ENCODE data around the gene RSPRY1.

Gene RSPRY1

DNA sequence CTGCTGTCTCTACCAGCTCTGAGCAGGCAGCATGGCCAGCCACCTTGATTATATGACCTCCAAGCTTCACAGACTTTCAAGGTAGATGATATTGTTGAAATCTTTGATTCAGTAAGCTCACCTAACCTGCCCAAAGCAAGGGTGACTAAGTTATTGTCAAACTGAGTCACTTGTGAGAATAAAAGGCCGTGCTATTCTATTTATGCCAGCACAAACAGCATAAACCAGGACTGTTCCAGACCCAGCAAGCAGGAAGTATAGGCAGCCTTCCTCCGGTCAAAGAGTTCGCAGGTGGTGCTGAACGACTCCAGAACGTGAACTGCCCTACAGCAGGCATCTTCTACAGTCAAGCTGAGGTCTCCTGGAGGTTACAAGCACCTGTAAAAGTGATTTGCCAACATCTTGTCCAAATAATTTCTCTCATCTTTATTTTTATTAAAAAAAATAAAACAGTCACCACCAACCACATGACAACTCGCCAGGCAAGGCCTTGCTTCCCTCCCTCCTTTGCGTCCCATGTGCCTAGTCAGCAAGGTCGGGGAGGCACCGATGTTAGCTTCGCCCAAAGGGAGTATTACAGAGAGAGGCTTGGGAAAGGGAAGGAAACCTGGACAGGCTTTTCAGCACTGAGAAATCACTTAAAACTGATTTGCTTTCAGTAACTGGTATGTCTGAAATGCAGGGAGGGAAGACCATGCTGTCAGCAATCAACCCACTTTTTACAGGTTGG is 69.7 kb downstream of the RSPRY1 start:
- DNase-seq (ENCODE audit: extremely low spot score) = no peak
- TF ChIP-seq ZNF384 (IDR thresholded peaks at IDR 0.05) (no peak), FOXM1 (IDR thresholded peaks at IDR 0.05; ENCODE audit: borderline replicate concordance) (no peak), BHLHE40 (IDR thresholded peaks at IDR 0.05; ENCODE audit: borderline replicate concordance) (no peak), NFRKB (IDR thresholded peaks at IDR 0.05) (no peak), LEF1 (IDR thresholded peaks at IDR 0.05; ENCODE audit: borderline replicate concordance) (no peak), ELF4 (IDR thresholded peaks at IDR 0.05) (no peak)
- TF ChIP-seq, protein P1, sequence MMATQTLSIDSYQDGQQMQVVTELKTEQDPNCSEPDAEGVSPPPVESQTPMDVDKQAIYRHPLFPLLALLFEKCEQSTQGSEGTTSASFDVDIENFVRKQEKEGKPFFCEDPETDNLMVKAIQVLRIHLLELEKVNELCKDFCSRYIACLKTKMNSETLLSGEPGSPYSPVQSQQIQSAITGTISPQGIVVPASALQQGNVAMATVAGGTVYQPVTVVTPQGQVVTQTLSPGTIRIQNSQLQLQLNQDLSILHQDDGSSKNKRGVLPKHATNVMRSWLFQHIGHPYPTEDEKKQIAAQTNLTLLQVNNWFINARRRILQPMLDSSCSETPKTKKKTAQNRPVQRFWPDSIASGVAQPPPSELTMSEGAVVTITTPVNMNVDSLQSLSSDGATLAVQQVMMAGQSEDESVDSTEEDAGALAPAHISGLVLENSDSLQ (IDR thresholded peaks at IDR 0.05) = no peak
- CTCF ChIA-PET = no interaction called here
- POLR2A ChIA-PET = interaction anchor here (1.2 kb wide), 1 partner anchor 10 kb away, joined by 5 read pairs; the partner anchor contains the start of gene ARL2BP

DNA sequence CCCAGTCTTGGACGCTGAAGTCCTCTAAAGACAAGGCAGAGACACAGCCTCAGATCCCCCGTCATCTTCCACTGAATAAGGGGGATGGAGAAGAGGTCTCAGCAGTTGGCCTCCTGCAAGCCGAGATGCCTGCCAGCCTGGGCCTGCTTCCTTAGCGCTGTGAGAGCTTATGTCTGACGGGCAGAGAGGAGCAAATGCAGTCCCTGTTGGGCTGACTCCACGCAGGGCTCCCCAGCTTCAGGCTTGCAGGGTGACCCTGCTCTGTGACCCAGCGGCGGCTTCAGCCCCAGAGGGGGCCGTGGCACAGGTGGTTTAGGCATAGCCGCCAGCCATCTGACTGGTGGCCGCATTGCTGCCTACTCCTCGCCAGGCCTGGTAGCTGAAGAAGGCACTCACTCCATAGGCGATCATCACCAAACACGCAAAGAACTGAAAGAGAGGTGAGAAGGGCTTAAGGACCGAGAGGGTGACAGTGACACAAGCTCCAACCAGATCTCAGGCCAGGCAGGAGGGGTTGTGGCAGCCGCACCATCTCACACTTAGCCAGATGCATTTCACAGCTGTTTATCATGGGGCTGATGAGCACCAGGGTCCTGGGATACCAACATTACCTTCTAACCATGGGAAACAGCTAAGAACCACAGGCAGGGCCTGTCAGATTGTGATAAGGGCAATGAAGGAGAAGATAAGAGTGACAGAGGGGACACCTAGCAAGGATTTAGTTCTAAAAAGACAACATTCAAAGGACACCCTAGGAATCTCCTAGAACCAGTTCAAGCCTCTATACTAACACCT is 70.7 kb downstream of the RSPRY1 start:
- TF ChIP-seq ELF4 (IDR thresholded peaks at IDR 0.05) = no peak
- TF ChIP-seq FOXK2 (IDR thresholded peaks at IDR 0.05) = no peak
- TF ChIP-seq FOXM1 (IDR thresholded peaks at IDR 0.05; ENCODE audit: borderline replicate concordance) = no peak
- TF ChIP-seq ARNT (IDR thresholded peaks at IDR 0.05) = no peak
- TF ChIP-seq LEF1 (IDR thresholded peaks at IDR 0.05; ENCODE audit: borderline replicate concordance) = no peak
- no peak for TF ChIP-seq L3MBTL2 (conservative IDR thresholded peaks at IDR 0.05)
- no peak for TF ChIP-seq BHLHE40 (IDR thresholded peaks at IDR 0.05; ENCODE audit: borderline replicate concordance)
- no peak for TF ChIP-seq CTBP1 (IDR thresholded peaks at IDR 0.05; ENCODE audit: borderline replicate concordance)
- TF ChIP-seq NFRKB (IDR thresholded peaks at IDR 0.05) = no peak
- no peak for TF ChIP-seq FOXA1 (IDR thresholded peaks at IDR 0.05)
- no peak for TF ChIP-seq HDGF (IDR thresholded peaks at IDR 0.05; ENCODE audit: borderline replicate concordance)
- TF ChIP-seq, protein P1 (IDR thresholded peaks at IDR 0.05) = no peak
- no peak for TF ChIP-seq TARDBP (IDR thresholded peaks at IDR 0.05)
- no peak for TF ChIP-seq ZNF384 (IDR thresholded peaks at IDR 0.05)
- no peak for TF ChIP-seq SUZ12 (IDR thresholded peaks at IDR 0.05)
- no peak for TF ChIP-seq SP1 (IDR thresholded peaks at IDR 0.05)
- ChIA-PET CTCF (no interaction called here), POLR2A (no interaction called here)
- no peak for DNase-seq (ENCODE audit: extremely low spot score)

DNA sequence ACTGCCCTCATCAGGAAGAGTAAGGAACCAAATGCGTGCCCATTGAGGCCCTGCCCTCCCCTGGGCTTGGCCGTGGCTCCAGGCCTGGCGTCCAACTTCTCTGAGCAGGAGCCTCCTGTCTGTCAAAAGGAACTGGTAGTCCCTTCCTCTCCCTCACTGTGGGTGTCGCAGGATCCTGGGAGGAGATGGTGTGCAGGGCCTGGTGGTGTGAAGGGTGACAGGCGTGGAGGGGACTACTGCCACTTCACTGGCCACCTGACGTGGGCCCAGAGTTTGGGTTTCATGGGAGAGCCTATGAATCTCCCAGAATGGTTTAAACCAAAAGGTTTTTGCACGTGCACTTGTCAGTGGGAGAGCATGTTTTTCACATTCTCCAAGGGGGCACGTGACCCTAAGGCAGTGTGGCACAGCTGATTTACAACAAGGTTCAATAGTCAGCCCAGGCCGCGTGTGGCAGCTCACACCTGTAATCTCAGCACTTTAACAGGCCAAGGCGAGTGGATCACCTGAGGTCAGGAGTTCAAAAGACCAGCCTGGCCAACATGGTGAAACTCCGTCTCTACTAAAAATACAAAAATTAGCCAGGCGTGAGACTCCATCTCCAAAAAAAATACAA is 71.4 kb downstream of the RSPRY1 start:
- DNase-seq (ENCODE audit: extremely low spot score) = no peak
- TF ChIP-seq ELF4 (IDR thresholded peaks at IDR 0.05) (no peak), CTBP1 (IDR thresholded peaks at IDR 0.05; ENCODE audit: borderline replicate concordance) (no peak), FOXK2 (IDR thresholded peaks at IDR 0.05) (no peak), BHLHE40 (IDR thresholded peaks at IDR 0.05; ENCODE audit: borderline replicate concordance) (no peak), FOXM1 (IDR thresholded peaks at IDR 0.05; ENCODE audit: borderline replicate concordance) (no peak), FOXA1 (IDR thresholded peaks at IDR 0.05) (no peak), NFRKB (IDR thresholded peaks at IDR 0.05) (no peak), HDGF (IDR thresholded peaks at IDR 0.05; ENCODE audit: borderline replicate concordance) (no peak), LEF1 (IDR thresholded peaks at IDR 0.05; ENCODE audit: borderline replicate concordance) (no peak)
- CTCF ChIA-PET = no interaction called here
- POLR2A ChIA-PET = no interaction called here

DNA sequence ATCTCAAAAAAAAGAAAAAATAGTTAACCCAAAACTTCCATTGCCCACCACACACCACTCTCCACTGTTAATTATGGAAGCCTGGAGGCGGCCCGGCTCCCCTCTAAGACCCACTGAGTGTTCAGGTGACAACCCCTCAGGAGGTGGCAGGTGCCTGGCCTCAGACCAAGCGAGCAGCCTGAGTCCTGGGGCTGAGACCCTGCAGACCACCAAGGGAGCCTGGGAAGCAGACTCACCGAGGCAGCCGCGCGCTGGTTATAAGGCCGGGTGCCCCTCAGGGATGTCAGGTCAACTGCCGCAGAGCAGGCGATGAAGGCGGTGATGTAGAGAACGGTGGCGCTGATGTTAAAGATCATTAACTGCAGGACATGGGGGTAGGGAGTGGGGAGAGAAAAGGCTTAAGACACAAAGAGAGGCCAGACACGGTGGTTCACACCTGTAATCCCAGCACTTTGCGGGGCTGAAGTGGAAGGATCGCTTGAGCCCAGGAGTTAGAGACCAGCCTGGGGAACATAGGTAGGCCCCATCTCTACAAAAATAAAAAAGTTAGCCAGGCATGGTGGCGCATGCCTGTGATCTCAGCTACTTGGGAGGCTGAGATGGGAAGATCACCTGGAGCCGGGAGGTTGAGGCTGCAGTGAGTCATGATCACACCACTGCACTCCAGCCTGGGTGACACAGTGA is 72.2 kb downstream of the RSPRY1 start:
- ChIA-PET CTCF (no interaction called here), POLR2A (no interaction called here)
- TF ChIP-seq SUZ12 (IDR thresholded peaks at IDR 0.05) = no peak
- TF ChIP-seq ARNT (IDR thresholded peaks at IDR 0.05) = no peak
- no peak for TF ChIP-seq BHLHE40 (IDR thresholded peaks at IDR 0.05; ENCODE audit: borderline replicate concordance)
- no peak for TF ChIP-seq HDGF (IDR thresholded peaks at IDR 0.05; ENCODE audit: borderline replicate concordance)
- no peak for TF ChIP-seq FOXK2 (IDR thresholded peaks at IDR 0.05)
- TF ChIP-seq L3MBTL2 (conservative IDR thresholded peaks at IDR 0.05) = no peak
- TF ChIP-seq TARDBP (IDR thresholded peaks at IDR 0.05) = no peak
- TF ChIP-seq LEF1 (IDR thresholded peaks at IDR 0.05; ENCODE audit: borderline replicate concordance) = no peak
- TF ChIP-seq CTBP1 (IDR thresholded peaks at IDR 0.05; ENCODE audit: borderline replicate concordance) = no peak
- no peak for TF ChIP-seq ZNF384 (IDR thresholded peaks at IDR 0.05)
- TF ChIP-seq, protein P1 (IDR thresholded peaks at IDR 0.05) = no peak
- no peak for TF ChIP-seq FOXA1 (IDR thresholded peaks at IDR 0.05)
- TF ChIP-seq FOXM1 (IDR thresholded peaks at IDR 0.05; ENCODE audit: borderline replicate concordance) = no peak
- TF ChIP-seq SP1 (IDR thresholded peaks at IDR 0.05) = no peak
- DNase-seq (ENCODE audit: extremely low spot score) = no peak

DNA sequence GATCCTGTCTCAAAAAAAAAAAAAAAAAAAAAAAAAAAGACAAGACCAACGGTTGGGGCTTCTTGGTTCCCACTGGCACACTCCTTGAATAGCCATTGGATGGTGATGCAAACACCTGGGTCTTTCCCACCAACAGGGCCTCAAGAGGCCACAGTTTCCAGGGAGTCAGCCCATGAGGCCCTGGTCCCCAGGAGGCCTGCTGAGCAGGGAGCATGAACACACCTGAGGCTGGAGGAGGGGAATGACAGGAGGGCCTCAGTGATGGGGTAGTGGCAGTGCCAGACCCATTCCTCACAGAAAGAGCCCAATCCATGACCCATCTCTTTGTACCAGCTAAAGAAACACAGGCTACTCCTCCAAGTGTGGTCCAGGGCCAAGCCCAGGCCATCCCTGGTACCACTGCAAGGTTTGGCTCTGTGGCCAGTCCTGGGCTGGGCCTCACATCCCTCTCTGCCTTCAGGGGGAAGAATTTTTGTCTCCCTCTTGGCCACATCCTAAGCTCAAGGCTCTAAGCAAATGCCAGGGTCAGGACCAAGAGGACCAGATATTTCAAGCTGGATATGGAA is 72.9 kb downstream of the RSPRY1 start:
- CTCF ChIA-PET = no interaction called here
- POLR2A ChIA-PET = no interaction called here
- DNase-seq (ENCODE audit: extremely low spot score) = no peak
- TF ChIP-seq FOXK2 (IDR thresholded peaks at IDR 0.05) = no peak
- no peak for TF ChIP-seq LEF1 (IDR thresholded peaks at IDR 0.05; ENCODE audit: borderline replicate concordance)
- no peak for TF ChIP-seq SP1 (IDR thresholded peaks at IDR 0.05)
- TF ChIP-seq, protein P1 (IDR thresholded peaks at IDR 0.05) = no peak
- TF ChIP-seq HDGF (IDR thresholded peaks at IDR 0.05; ENCODE audit: borderline replicate concordance) = no peak
- TF ChIP-seq TARDBP (IDR thresholded peaks at IDR 0.05) = no peak
- TF ChIP-seq L3MBTL2 (conservative IDR thresholded peaks at IDR 0.05) = no peak
- TF ChIP-seq FOXA1 (IDR thresholded peaks at IDR 0.05) = no peak
- TF ChIP-seq BHLHE40 (IDR thresholded peaks at IDR 0.05; ENCODE audit: borderline replicate concordance) = no peak
- no peak for TF ChIP-seq FOXM1 (IDR thresholded peaks at IDR 0.05; ENCODE audit: borderline replicate concordance)
- TF ChIP-seq ELF4 (IDR thresholded peaks at IDR 0.05) = no peak
